Measurements from ENCODE around the gene SRC.
"Not testable (repeated sequence)": the region's sequence is repeated elsewhere in the genome, so short reads cannot be mapped to it uniquely, and the experiment has no call there.

The SRC gene

GRCh38 chr20:37369846-37370245 is 23.9 kb downstream of the SRC start:
- Histone ChIP-seq H4K20me1 (ENCODE audit: insufficient read depth, low read length) (no peaks in the 10 kb centered on the region), H3K79me2 (ENCODE audit: insufficient read depth, low read length) (no peaks in the 10 kb centered on the region), H2AFZ (ENCODE audit: low read length) (no peak overlapping the region), H3K9ac (ENCODE audit: low read length) (no peak overlapping the region), H3K27me3 (ENCODE audit: insufficient read depth, low read length) (no peaks in the 10 kb centered on the region), H3K4me2 (ENCODE audit: low read length) (no peak overlapping the region), H3K4me1 (ENCODE audit: insufficient read depth, low read length, severe bottlenecking) (no peaks in the 10 kb centered on the region), H3K36me3 (ENCODE audit: insufficient read depth, low read length) (no peaks in the 10 kb centered on the region), H3F3A (ENCODE audit: insufficient read depth, low read length) (no peaks in the 10 kb centered on the region), H3K27ac (ENCODE audit: low read depth, low read length, poor library complexity, severe bottlenecking) (no peak overlapping the region), H3K9me3 (ENCODE audit: low read length) (no peaks in the 10 kb centered on the region), H3K4me3 (ENCODE audit: low read depth, low read length, poor library complexity, severe bottlenecking) (no peak overlapping the region), H3K9me2 (ENCODE audit: low read depth, low read length) (no peaks in the 10 kb centered on the region)
- no peak for TF ChIP-seq CTCF (IDR thresholded peaks at IDR 0.05; ENCODE audit: low read length)
- TF ChIP-seq EZH2 (IDR thresholded peaks at IDR 0.05; ENCODE audit: borderline replicate concordance, low read length): no peak

- H3K27ac ChIP-seq (ENCODE audit: low read depth, low read length, poor library complexity, severe bottlenecking); H3K4me3 ChIP-seq (ENCODE audit: low read depth, low read length, poor library complexity, severe bottlenecking); H3K36me3 ChIP-seq (ENCODE audit: insufficient read depth, low read length); H3K9me3 ChIP-seq (ENCODE audit: low read length); H3K4me1 ChIP-seq (ENCODE audit: insufficient read depth, low read length, severe bottlenecking); H3K9ac ChIP-seq (ENCODE audit: low read length); H2AFZ ChIP-seq (ENCODE audit: low read length); H3K4me2 ChIP-seq (ENCODE audit: low read length); H4K20me1 ChIP-seq (ENCODE audit: insufficient read depth, low read length); H3K79me2 ChIP-seq (ENCODE audit: insufficient read depth, low read length); H3K27me3 ChIP-seq (ENCODE audit: insufficient read depth, low read length); H3F3A ChIP-seq (ENCODE audit: insufficient read depth, low read length); H3K9me2 ChIP-seq (ENCODE audit: low read depth, low read length): not testable (repeated sequence)
These were observed 25.9 kb downstream of the SRC start for GRCh38 chr20:37371845-37372244.

GRCh38 chr20:37372441-37372840 is 26.5 kb downstream of the SRC start:
- H3F3A ChIP-seq (ENCODE audit: insufficient read depth, low read length): no peaks in the 10 kb centered on the region

More at GRCh38 chr20:37372441-37372840, 26.5 kb downstream of the SRC start:
- H3K4me3 ChIP-seq (ENCODE audit: low read depth, low read length, poor library complexity, severe bottlenecking): no peak overlapping the region
- H3K36me3 ChIP-seq (ENCODE audit: insufficient read depth, low read length): no peaks in the 10 kb centered on the region
- H3K27me3 ChIP-seq (ENCODE audit: insufficient read depth, low read length): no peaks in the 10 kb centered on the region
- H3K4me1 ChIP-seq (ENCODE audit: insufficient read depth, low read length, severe bottlenecking): no peaks in the 10 kb centered on the region
- no peak overlapping the region for H2AFZ ChIP-seq (ENCODE audit: low read length)
- H3K9me3 ChIP-seq (ENCODE audit: low read length): no peaks in the 10 kb centered on the region
- no peaks in the 10 kb centered on the region for H3K9me2 ChIP-seq (ENCODE audit: low read depth, low read length)
- H3K9ac ChIP-seq (ENCODE audit: low read length): no peak overlapping the region
- H4K20me1 ChIP-seq (ENCODE audit: insufficient read depth, low read length): no peaks in the 10 kb centered on the region
- H3K79me2 ChIP-seq (ENCODE audit: insufficient read depth, low read length): no peaks in the 10 kb centered on the region
- TF ChIP-seq CTCF (IDR thresholded peaks at IDR 0.05; ENCODE audit: low read length) (no peak), EZH2 (IDR thresholded peaks at IDR 0.05; ENCODE audit: borderline replicate concordance, low read length) (no peak)
- no peak overlapping the region for H3K27ac ChIP-seq (ENCODE audit: low read depth, low read length, poor library complexity, severe bottlenecking)
- no peak overlapping the region for H3K4me2 ChIP-seq (ENCODE audit: low read length)

Data from OCI-LY1 (cell line).